HepG2 (cell line): Measurements from ENCODE around the gene NUBPL. TPM values are rescaled to one million over a fixed set of nuclear protein-coding genes. Genes with fewer than 3 reads are reported as not detected.

Source experiments
- ATAC-seq: fragments of 200-7000 bp; cut with Tn5 transposase; 3 replicates; pipeline ENCODE4 v1.9.1; 2020; ENCODE audit warnings: mild to moderate bottlenecking, moderate library complexity
- BruUV-seq: library from RNA; stranded (reverse); fragments of 400-500 nt; replicated peaks from 2 replicates; lab custom pipeline; 2021; lab: Mats Ljungman, UMichigan
- CTCF ChIA-PET: fragments of 300-600 bp; formaldehyde crosslinking; extraction: SDS; loops from one replicate; lab custom pipeline; 2021; ENCODE audit warnings: low total read pairs, inconsistent platforms, low intra/inter-chr PET ratio; lab: Yijun Ruan, JAX
- POLR2A ChIA-PET: fragments of 350-600 bp; sonication (Branson Sonifier 250); formaldehyde crosslinking; loops from one replicate; lab custom pipeline; 2020; ENCODE audit warnings: antibody characterized with exemption, inconsistent platforms; lab: Yijun Ruan, JAX
- DNase-seq: peaks from one replicate; pipeline ENCODE4 v3.0.0-alpha.2; 2015; ENCODE audit warnings: low spot score
- FAIRE-seq: peaks from 3 replicates; lab custom pipeline; 2011; peaks lifted over from hg19 to GRCh38; lab: Jason Lieb, UNC
- H2AFZ ChIP-seq: one replicate; pipeline ENCODE4 v1.6.1; 2011; ENCODE audit warnings: low read length, inconsistent platforms
- H3K27ac ChIP-seq: fragments of 300-600 bp; 3 replicates; pipeline ENCODE4 v1.8.0; 2011; ENCODE audit warnings: mixed run types, mild to moderate bottlenecking, mixed read lengths, low read length, inconsistent platforms; ENCODE audit not compliant: insufficient read depth; ENCODE audit errors: extremely low read length
- H3K27me3 ChIP-seq, 2 experiments: fragments of 200-600 bp in 1 of 2; 2 replicates in 1 of 2; 3 replicates in 1 of 2; pipeline versions ENCODE4 v1.6.0 to v1.8.0; 2011; ENCODE audit warnings: low read length in 2 of 2, mild to moderate bottlenecking in 2 of 2, moderate library complexity in 2 of 2, inconsistent platforms in 1 of 2; ENCODE audit not compliant: insufficient read depth in 2 of 2, control insufficient read depth in 1 of 2
- H3K36me3 ChIP-seq, 2 experiments: fragments of 200-600 bp in 1 of 2; replicated peaks in 1 of 2; 2 replicates in 1 of 2; 3 replicates in 1 of 2; pipeline versions ENCODE4 v1.5.1 to v1.8.0; 2011; ENCODE audit warnings: low read length in 2 of 2, inconsistent platforms in 1 of 2; ENCODE audit not compliant: insufficient read depth in 2 of 2, control insufficient read depth in 1 of 2
- H3K4me1 ChIP-seq: 2 replicates; pipeline ENCODE4 v1.5.1; 2012; ENCODE audit warnings: low read length, inconsistent platforms; ENCODE audit not compliant: insufficient read depth
- H3K4me2 ChIP-seq: 2 replicates; pipeline ENCODE4 v1.6.0; 2011; ENCODE audit warnings: low read depth, low read length, inconsistent platforms
- H3K4me3 ChIP-seq, 3 experiments: fragments of 200-600 bp in 1 of 3; sonication (generic), shearing (Covaris generic) in 1 of 3; replicated peaks in 1 of 3; 2 replicates each; pipeline ENCODE4 v1.5.1; 2011 to 2016; ENCODE audit warnings: low read length in 3 of 3, inconsistent platforms in 2 of 3, low read depth in 2 of 3, mild to moderate bottlenecking in 2 of 3, control low read depth in 1 of 3, mixed read lengths in 1 of 3; ENCODE audit not compliant: insufficient read depth in 1 of 3
- H3K79me2 ChIP-seq: one replicate; pipeline ENCODE4 v1.6.1; 2011; ENCODE audit warnings: low read length, inconsistent platforms; ENCODE audit not compliant: insufficient read depth
- H3K9ac ChIP-seq: 2 replicates; pipeline ENCODE4 v1.6.0; 2011; ENCODE audit warnings: mild to moderate bottlenecking, low read depth, low read length, inconsistent platforms; ENCODE audit not compliant: insufficient read depth
- H3K9me3 ChIP-seq: 2 replicates; pipeline ENCODE4 v1.5.1; 2012; ENCODE audit warnings: mild to moderate bottlenecking, low read length
- H4K20me1 ChIP-seq: 2 replicates; pipeline ENCODE4 v1.6.0; 2011; ENCODE audit warnings: inconsistent platforms, mild to moderate bottlenecking, low read length, moderate library complexity; ENCODE audit not compliant: insufficient read depth
- ATM ChIP-seq: fragments of 450-650 bp; IDR thresholded peaks from 2 replicates; pipeline ENCODE4 v1.7.1; 2017; ENCODE audit warnings: mild to moderate bottlenecking, borderline replicate concordance
- FOXA1 ChIP-seq, 2 experiments: fragments of 450-650 bp in 1 of 2; sonication (generic) in 1 of 2; formaldehyde crosslinking in 1 of 2; IDR thresholded peaks; 2 replicates each; pipeline versions ENCODE4 v1.4.0 to v1.6.1; 2016 to 2020; ENCODE audit warnings: missing genetic modification reagents in 1 of 2
- FOXK2 ChIP-seq: fragments of 450-650 bp; IDR thresholded peaks from 2 replicates; pipeline ENCODE4 v1.6.1; 2016
- FOXP1 ChIP-seq, 2 experiments: fragments of 450-650 bp in 1 of 2; IDR thresholded peaks; 2 replicates each; pipeline ENCODE4 v1.6.1; 2017 to 2018; ENCODE audit warnings: antibody characterized with exemption in 1 of 2
- GTF3A ChIP-seq: sonication (generic); formaldehyde crosslinking; conservative IDR thresholded peaks from 2 replicates; pipeline ENCODE4 v1.4.0; 2020; ENCODE audit warnings: mild to moderate bottlenecking, missing genetic modification reagents
- HNF1B ChIP-seq: sonication (generic); formaldehyde crosslinking; IDR thresholded peaks from 2 replicates; pipeline ENCODE4 v1.5.1; 2020; ENCODE audit warnings: mild to moderate bottlenecking, moderate library complexity, missing genetic modification reagents
- IKZF1 ChIP-seq: fragments of 450-650 bp; IDR thresholded peaks from 2 replicates; pipeline ENCODE4 v1.7.1; 2016
- NBN ChIP-seq: fragments of 450-650 bp; conservative IDR thresholded peaks from 2 replicates; pipeline ENCODE4 v1.6.1; 2017
- NONO ChIP-seq, 2 experiments: fragments of 450-650 bp in 1 of 2; sonication (generic) in 1 of 2; formaldehyde crosslinking in 1 of 2; IDR thresholded peaks in 1 of 2; conservative IDR thresholded peaks in 1 of 2; 2 replicates each; pipeline versions ENCODE4 v1.6.1 to v1.8.0; 2017 to 2022; ENCODE audit warnings: mild to moderate bottlenecking in 1 of 2, missing genetic modification reagents in 1 of 2, moderate library complexity in 1 of 2
- PCBP1 ChIP-seq: fragments of 200-400 bp; formaldehyde crosslinking; IDR thresholded peaks from 2 replicates; pipeline ENCODE4 v1.6.1; 2017; ENCODE audit warnings: mild to moderate bottlenecking, low read depth, low read length, borderline replicate concordance
- PHB2 ChIP-seq: fragments of 450-650 bp; IDR thresholded peaks from 2 replicates; pipeline ENCODE4 v1.6.1; 2018; ENCODE audit not compliant: partially characterized antibody
- RAD51 ChIP-seq: fragments of 450-650 bp; IDR thresholded peaks from 2 replicates; pipeline ENCODE4 v1.6.1; 2016; ENCODE audit warnings: borderline replicate concordance
- REXO4 ChIP-seq: sonication (generic); formaldehyde crosslinking; IDR thresholded peaks from 2 replicates; pipeline ENCODE4 v1.8.0; 2022; ENCODE audit warnings: missing genetic modification reagents, mild to moderate bottlenecking, borderline replicate concordance
- SP1 ChIP-seq, 2 experiments: fragments of 450-650 bp in 1 of 2; sonication (generic) in 1 of 2; formaldehyde crosslinking in 1 of 2; IDR thresholded peaks; 2 replicates each; pipeline versions ENCODE4 v1.4.0 to v1.6.1; 2016 to 2020; ENCODE audit warnings: missing genetic modification reagents in 1 of 2
- TEF ChIP-seq: sonication (generic); formaldehyde crosslinking; IDR thresholded peaks from 2 replicates; pipeline ENCODE4 v1.5.0; 2020; ENCODE audit warnings: missing genetic modification reagents
- TRIM22 ChIP-seq: fragments of 450-650 bp; IDR thresholded peaks from 2 replicates; pipeline ENCODE4 v1.6.1; 2017
- YEATS4 ChIP-seq: sonication (generic); formaldehyde crosslinking; IDR thresholded peaks from 2 replicates; pipeline ENCODE4 v1.4.0; 2020; ENCODE audit warnings: missing genetic modification reagents, borderline replicate concordance
- ZNF512 ChIP-seq: sonication (generic); formaldehyde crosslinking; IDR thresholded peaks from 2 replicates; pipeline ENCODE4 v1.4.0; 2020; ENCODE audit warnings: mild to moderate bottlenecking, missing genetic modification reagents
- ZNF775 ChIP-seq: sonication (generic); formaldehyde crosslinking; IDR thresholded peaks from 2 replicates; pipeline ENCODE4 v1.4.0; 2020; ENCODE audit warnings: missing genetic modification reagents, mild to moderate bottlenecking, moderate library complexity, borderline replicate concordance
- ZNF841 ChIP-seq: sonication (generic); formaldehyde crosslinking; IDR thresholded peaks from 2 replicates; pipeline ENCODE4 v1.8.1; 2023; ENCODE audit warnings: missing genetic modification reagents, borderline replicate concordance
- ZNF850 ChIP-seq: sonication (generic); formaldehyde crosslinking; conservative IDR thresholded peaks from 2 replicates; pipeline ENCODE4 v1.9.0; 2021; ENCODE audit warnings: mild to moderate bottlenecking, missing genetic modification reagents
- WGBS: methylation state at CpG from one replicate; pipeline ENCODE4 v1.1.6; 2017; ENCODE audit warnings: low lambda C conversion rate; 5-methylcytosine and 5-hydroxymethylcytosine counted together
- in situ Hi-C: cut with HindIII; loops from 2 replicates; pipeline ENCODE4 v1.10.0; 2017; ENCODE audit warnings: low pct_unique_long_range_greater_than_20kb; ENCODE audit not compliant: extremely low pct_ligation_motif_present
- intact Hi-C: fragments of 100-400 bp; cut with micrococcal nuclease; formaldehyde crosslinking; loops from one replicate; pipeline ENCODE4 v1.10.0; 2022; ENCODE audit not compliant: unreplicated experiment
- polyA plus RNA-seq, 8 experiments: library from polyadenylated mRNA; depleted of rRNA in 3 of 8; stranded (reverse) in 7 of 8; unstranded in 1 of 8; fragments of >200 nt; fragmentation: Illumina TruSeq in 4 of 8; extraction: Trizol in 4 of 8; gene quantifications; 2 replicates each; pipeline versions ENCODE4 v1.2.1 to v1.2.3, GENCODE V29; 2011 to 2016; ENCODE audit warnings: low read depth in 4 of 8, missing spikeins in 1 of 8, mixed read lengths in 1 of 8; ENCODE audit not compliant: insufficient read depth in 1 of 8
- total RNA-seq, 5 experiments: library from RNA; depleted of rRNA; stranded (reverse); fragments of >200 nt; fragmentation: Illumina TruSeq; extraction: Trizol; gene quantifications; 2 replicates each; pipeline ENCODE4 v1.2.3, GENCODE V29; 2016; ENCODE audit warnings: low read depth in 1 of 5

The NUBPL gene
- total and polyA plus RNA-seq, 2 of the 13 experiments (the other 11 are each of a cell fraction or from before 2014, with no cell fraction given) = 21.3 to 44.1 TPM

- no TSS peak for BruUV-seq
- Histone ChIP-seq H3K36me3 (no peaks in the 10 kb centered on the region; a peak in 2 of 5 replicates), H3K27me3 (no peaks in the 10 kb centered on the region), H3K79me2 (no peaks in the 10 kb centered on the region), H3K9ac (no peak overlapping the region), H2AFZ (no peak overlapping the region), H3K4me1 (no peaks in the 10 kb centered on the region), H3K4me3 (no peak overlapping the region), H4K20me1 (no peaks in the 10 kb centered on the region), H3K4me2 (no peak overlapping the region), H3K9me3 (no peaks in the 10 kb centered on the region), H3K27ac (no peak overlapping the region)
- FAIRE-seq = no peak
- ATAC-seq = no peak
- ChIA-PET CTCF (no interaction called here), POLR2A (no interaction called here)
- DNase-seq = no peak
- in situ Hi-C loops (no loop called here), intact Hi-C loops (no loop called here)
- 95% methylated on average over 2 of the region's 2 CpGs for WGBS
- TF ChIP-seq TRIM22 (0 out of 2 replicates have a peak, but pooled peaks have one; percentile 35), NONO (IDR thresholded peaks at IDR 0.05) (peak; percentile 98), NONO (CRISPR knock-in tag; conservative IDR thresholded peaks at IDR 0.05) (no peak), GTF3A (CRISPR knock-in tag) (no peak), SP1 (IDR thresholded peaks at IDR 0.05) (no peak), SP1 (CRISPR knock-in tag; IDR thresholded peaks at IDR 0.05) (no peak), ZNF850 (no peak), TEF (CRISPR knock-in tag) (no peak), ZNF841 (CRISPR knock-in tag) (no peak), PCBP1 (0 out of 2 replicates have a peak, but pooled peaks have one; percentile 29), PHB2 (no peak), ATM (peak; percentile 87; the same call in 1 of the 2 replicates), YEATS4 (CRISPR knock-in tag) (no peak), HNF1B (CRISPR knock-in tag) (no peak), IKZF1 (peak; percentile 99), ZNF775 (CRISPR knock-in tag) (no peak), ZNF512 (CRISPR knock-in tag) (peak; percentile 45; the same call in 1 of the 2 replicates), FOXP1 (IDR thresholded peaks at IDR 0.05) (peak; percentile 47; the same call in 1 of the 2 replicates), FOXP1 (CRISPR knock-in tag; IDR thresholded peaks at IDR 0.05) (no peak), FOXA1 (IDR thresholded peaks at IDR 0.05) (peak; percentile 75), FOXA1 (CRISPR knock-in tag; IDR thresholded peaks at IDR 0.05) (no peak), NBN (peak; percentile 82; the same call in 1 of the 2 replicates), RAD51 (peak; percentile 38; the same call in 1 of the 2 replicates), REXO4 (no peak), FOXK2 (peak; percentile 58; the same call in 1 of the 2 replicates)
These were observed 44.5 kb downstream of the NUBPL start for GRCh38 chr14:31605702-31606101.
